Measurements from ENCODE around the gene PRAMEF1. TPM values are rescaled to one million over a fixed set of nuclear protein-coding genes. Genes with fewer than 3 reads are reported as not detected.

Gene PRAMEF1
- polyA plus RNA-seq, 3 donors: not detected

DNA sequence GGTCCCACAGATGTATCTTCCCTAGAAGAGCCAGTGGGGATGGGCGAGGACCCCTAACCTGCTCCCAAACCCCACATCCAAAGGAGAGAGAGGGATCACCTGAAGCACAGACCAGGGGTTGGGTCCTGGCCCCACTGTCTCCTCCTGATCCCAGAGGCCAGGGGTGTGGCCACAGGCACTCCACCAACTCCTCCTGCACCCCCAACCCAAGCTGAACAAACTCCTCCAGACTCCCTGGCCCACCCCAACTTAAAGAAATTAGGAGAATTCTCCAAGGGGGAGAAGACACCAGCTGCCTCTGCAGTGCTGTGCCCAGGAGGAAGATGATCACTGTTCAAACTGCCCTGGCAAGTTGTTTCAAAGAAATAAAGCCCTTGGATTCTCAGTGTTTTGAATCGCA is 22.2 kb upstream of the PRAMEF1 start:
- H3K27ac Mint-ChIP-seq: no peak overlapping the region

DNA sequence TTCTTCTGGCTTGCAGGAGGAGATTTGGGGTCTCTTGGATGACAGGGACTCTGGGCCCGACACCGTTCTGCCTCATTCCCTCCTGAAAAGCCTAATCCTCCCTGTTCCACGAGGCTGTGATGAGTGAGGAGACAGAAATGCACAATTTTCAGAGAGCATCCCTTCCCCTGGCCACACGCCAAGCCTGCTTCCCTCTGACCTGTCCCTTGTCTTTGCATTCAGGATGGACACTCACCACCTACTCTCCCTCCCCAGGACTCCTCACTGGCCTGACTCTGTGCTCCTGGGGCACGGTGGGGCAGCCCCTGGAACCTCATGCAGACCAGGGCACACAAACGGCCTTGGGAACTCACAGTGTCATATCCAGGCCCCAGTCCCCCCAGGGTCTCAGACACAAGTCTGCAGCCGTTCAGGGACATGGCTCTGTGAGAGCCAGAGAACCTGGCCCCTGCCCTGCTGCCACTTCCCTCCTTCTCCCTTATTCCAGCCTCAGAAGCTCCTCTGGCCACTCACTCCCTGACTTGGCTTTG is 21.2 kb upstream of the PRAMEF1 start:
- Histone ChIP-seq H3K9me3 (replicated peaks in 1 of 2; ENCODE audit: control insufficient read depth in 1 of 2, insufficient read depth in 1 of 2, low read length in 2 of 2) (no peaks in the 10 kb centered on the region), H3K36me3 (replicated peaks in 1 of 2; ENCODE audit: control insufficient read depth in 1 of 2, insufficient read depth in 2 of 2, low read length in 2 of 2) (no peaks in the 10 kb centered on the region), H3K27ac (ENCODE audit: low read depth in 1 of 2, low read length in 2 of 2) (no peak overlapping the region), H3K27me3 (ENCODE audit: control insufficient read depth in 2 of 2, insufficient read depth in 2 of 2, low read length in 2 of 2) (no peaks in the 10 kb centered on the region), H3K9ac (ENCODE audit: insufficient read depth, low read length, poor library complexity, severe bottlenecking) (no peak overlapping the region), H2AFZ (ENCODE audit: insufficient read depth, low read depth, low read length, poor library complexity, severe bottlenecking) (no peak overlapping the region), H3K4me3 (replicated peaks in 1 of 3; ENCODE audit: low read depth in 2 of 3, low read length in 3 of 3) (no peak overlapping the region), H3K79me2 (ENCODE audit: insufficient read depth, low read length) (no peaks in the 10 kb centered on the region), H3K4me1 (ENCODE audit: control insufficient read depth in 1 of 2, insufficient read depth in 2 of 2, low read length in 2 of 2) (no peaks in the 10 kb centered on the region), H4K20me1 (ENCODE audit: insufficient read depth, low read length) (no peaks in the 10 kb centered on the region), H3K4me2 (replicated peaks; ENCODE audit: extremely low read depth, low read length, poor library complexity, severe bottlenecking) (no peak overlapping the region)
- Mint-ChIP-seq H3K9me3 (peaks cover 0 to 5% (median 2%) of the 10 kb centered on the region in 7 donors), H3K36me3 (no peaks in the 10 kb centered on the region), H3K4me1 (no peaks in the 10 kb centered on the region), H3K4me3 (no peak overlapping the region), H3K27me3 (ENCODE audit: low read depth in 3 of 3) (peaks cover 0 to 31% (median 7%) of the 10 kb centered on the region in 3 donors), H3K27ac (no peak overlapping the region)
- TF ChIP-seq, protein P1, sequence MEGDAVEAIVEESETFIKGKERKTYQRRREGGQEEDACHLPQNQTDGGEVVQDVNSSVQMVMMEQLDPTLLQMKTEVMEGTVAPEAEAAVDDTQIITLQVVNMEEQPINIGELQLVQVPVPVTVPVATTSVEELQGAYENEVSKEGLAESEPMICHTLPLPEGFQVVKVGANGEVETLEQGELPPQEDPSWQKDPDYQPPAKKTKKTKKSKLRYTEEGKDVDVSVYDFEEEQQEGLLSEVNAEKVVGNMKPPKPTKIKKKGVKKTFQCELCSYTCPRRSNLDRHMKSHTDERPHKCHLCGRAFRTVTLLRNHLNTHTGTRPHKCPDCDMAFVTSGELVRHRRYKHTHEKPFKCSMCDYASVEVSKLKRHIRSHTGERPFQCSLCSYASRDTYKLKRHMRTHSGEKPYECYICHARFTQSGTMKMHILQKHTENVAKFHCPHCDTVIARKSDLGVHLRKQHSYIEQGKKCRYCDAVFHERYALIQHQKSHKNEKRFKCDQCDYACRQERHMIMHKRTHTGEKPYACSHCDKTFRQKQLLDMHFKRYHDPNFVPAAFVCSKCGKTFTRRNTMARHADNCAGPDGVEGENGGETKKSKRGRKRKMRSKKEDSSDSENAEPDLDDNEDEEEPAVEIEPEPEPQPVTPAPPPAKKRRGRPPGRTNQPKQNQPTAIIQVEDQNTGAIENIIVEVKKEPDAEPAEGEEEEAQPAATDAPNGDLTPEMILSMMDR (IDR thresholded peaks at IDR 0.05): no peak
- no peak for DNase-seq
- intact Hi-C loops (cut with micrococcal nuclease): no loop called here
- WGBS (ENCODE audit: insufficient coverage): 74% methylated on average over 4 of the region's 7 CpGs

More for the DNA sequence above, 22.2 kb upstream of the PRAMEF1 start:
- no peaks in the 10 kb centered on the region for H3K27me3 ChIP-seq (ENCODE audit: control insufficient read depth in 2 of 2, insufficient read depth in 2 of 2, low read length in 2 of 2)
- Mint-ChIP-seq H3K9me3 (peaks cover 0 to 5% (median 2%) of the 10 kb centered on the region in 7 donors), H3K4me3 (no peak overlapping the region), H3K27me3 (ENCODE audit: low read depth in 3 of 3) (peaks cover 0 to 30% (median 5%) of the 10 kb centered on the region in 3 donors), H3K36me3 (no peaks in the 10 kb centered on the region), H3K4me1 (no peaks in the 10 kb centered on the region)
- WGBS (ENCODE audit: insufficient coverage): 86% methylated on average over 1 of the region's 2 CpGs
- no peak overlapping the region for H2AFZ ChIP-seq (ENCODE audit: insufficient read depth, low read depth, low read length, poor library complexity, severe bottlenecking)
- H3K79me2 ChIP-seq (ENCODE audit: insufficient read depth, low read length): no peaks in the 10 kb centered on the region
- no peak overlapping the region for H3K27ac ChIP-seq (ENCODE audit: low read depth in 1 of 2, low read length in 2 of 2)
- no peaks in the 10 kb centered on the region for H4K20me1 ChIP-seq (ENCODE audit: insufficient read depth, low read length)
- no peaks in the 10 kb centered on the region for H3K9me3 ChIP-seq (replicated peaks in 1 of 2; ENCODE audit: control insufficient read depth in 1 of 2, insufficient read depth in 1 of 2, low read length in 2 of 2)
- no peak overlapping the region for H3K9ac ChIP-seq (ENCODE audit: insufficient read depth, low read length, poor library complexity, severe bottlenecking)
- no peaks in the 10 kb centered on the region for H3K36me3 ChIP-seq (replicated peaks in 1 of 2; ENCODE audit: control insufficient read depth in 1 of 2, insufficient read depth in 2 of 2, low read length in 2 of 2)
- H3K4me3 ChIP-seq (replicated peaks in 1 of 3; ENCODE audit: low read depth in 2 of 3, low read length in 3 of 3): no peak overlapping the region
- no peak for DNase-seq
- no peaks in the 10 kb centered on the region for H3K4me1 ChIP-seq (ENCODE audit: control insufficient read depth in 1 of 2, insufficient read depth in 2 of 2, low read length in 2 of 2)
- intact Hi-C loops (cut with micrococcal nuclease): no loop called here
- TF ChIP-seq, protein P1 (IDR thresholded peaks at IDR 0.05): no peak
- H3K4me2 ChIP-seq (replicated peaks; ENCODE audit: extremely low read depth, low read length, poor library complexity, severe bottlenecking): no peak overlapping the region
